HG03064 (cell line): ENCODE data around the gene ATP1B2.

Source experiments
- ATAC-seq: cut with Tn5 transposase; IDR thresholded peaks from one replicate; pipeline ENCODE4 v1.9.1; 2021; ENCODE audit warnings: low read depth; ENCODE audit not compliant: unreplicated experiment

The ATP1B2 gene

GRCh38 chr17:7706631-7707354, 56.1 kb downstream of the ATP1B2 start:
- no peak for ATAC-seq
